ENCODE measurements around the gene SH3RF1. TPM values are rescaled to one million over a fixed set of nuclear protein-coding genes. Genes with fewer than 3 reads are reported as not detected.

The SH3RF1 gene
- total and polyA plus RNA-seq, 2 of the 8 experiments (the other 6 are each of a cell fraction or from before 2014, with no cell fraction given): 6.9 to 15.1 TPM

GRCh38 chr4:169209388-169209883 is 61.3 kb downstream of the SH3RF1 start (continued):
- no peak for TF ChIP-seq EZH2 (IDR thresholded peaks at IDR 0.05; ENCODE audit: low read depth, low read length, severe bottlenecking)
